AG20443 (cell line): ENCODE results near the gene RPL28.

Source experiments
- DNase-seq: peaks from one replicate; pipeline ENCODE4 v3.0.0; 2012; ENCODE audit warnings: low spot score, mixed read lengths

Gene RPL28

GRCh38 chr19:55451163-55451964 lies 65.6 kb downstream of the RPL28 start:
- no peak for DNase-seq

- DNase-seq: no peak
Measured at GRCh38 chr19:55451965-55452748, 66.4 kb downstream of the RPL28 start.
